GM19324 (cell line): ENCODE results near the gene SIRPB1.
"Not testable (repeated sequence)": the region's sequence is repeated elsewhere in the genome, so short reads cannot be mapped to it uniquely, and the experiment has no call there.

Experiments
- ATAC-seq: cut with Tn5 transposase; IDR thresholded peaks from one replicate; pipeline ENCODE4 v1.9.1; 2021; ENCODE audit warnings: mild to moderate bottlenecking, moderate library complexity; ENCODE audit not compliant: unreplicated experiment, low FRiP score

Gene SIRPB1

DNA sequence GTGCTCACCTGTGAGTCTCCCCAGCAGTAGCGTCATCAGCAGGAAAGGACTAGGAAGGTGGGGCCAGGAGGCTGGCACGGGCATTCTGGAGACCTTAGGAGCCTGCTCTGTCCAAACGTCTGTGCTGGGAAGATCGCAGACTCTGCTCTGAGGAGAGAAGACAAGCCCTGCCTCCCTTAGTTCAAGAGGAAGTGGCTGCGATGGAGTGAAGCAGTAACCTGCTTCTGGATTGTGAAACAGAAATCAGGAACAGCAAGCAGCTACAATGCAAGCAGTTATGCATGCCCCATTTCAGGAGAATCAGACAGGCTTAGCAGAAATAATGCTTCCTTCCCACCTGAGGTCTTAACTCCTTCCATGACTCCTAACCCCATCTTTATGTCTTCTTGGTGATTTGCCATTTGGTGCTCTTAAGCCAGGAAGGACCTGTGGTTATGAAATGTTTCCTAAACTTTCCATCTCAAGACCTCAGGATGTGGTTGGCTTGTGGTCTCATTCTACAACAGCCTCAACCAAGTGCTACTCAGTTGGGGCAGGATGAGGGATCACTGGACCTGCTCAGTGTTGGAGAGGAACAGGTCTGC lies at the start of gene SIRPB1:
Gene SIRPB1, minus strand, starts transcription at position 149 of the 584 bp plus-strand sequence. Its CDS starts 65 bp downstream, at position 84.
- ATAC-seq, result no peak

DNA sequence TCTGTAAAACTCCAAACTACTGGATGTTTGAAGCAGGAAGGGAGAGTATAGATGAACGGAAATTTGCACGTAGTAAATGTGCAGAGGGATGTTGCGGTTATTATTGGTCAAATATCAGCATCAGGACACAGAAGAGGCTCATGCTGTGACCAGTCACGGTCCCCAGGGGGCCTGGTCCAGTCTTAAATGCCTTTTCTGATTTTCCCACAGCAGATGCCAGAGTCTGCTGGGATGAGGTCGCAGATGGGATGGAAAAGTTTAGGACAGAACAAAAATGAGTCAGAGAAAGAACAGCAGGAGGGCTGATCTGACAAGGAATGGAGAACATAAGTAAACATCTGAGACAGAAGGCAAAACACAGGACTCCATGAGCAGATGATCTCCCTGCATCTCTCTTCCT lies 49.5 kb upstream of the SIRPB1 start:
- no peak for ATAC-seq

- ATAC-seq, result no peak
Observed at GRCh38 chr20:1667502-1668085, 47.8 kb upstream of the SIRPB1 start.

GRCh38 chr20:1666802-1667201 lies 47.0 kb upstream of the SIRPB1 start:
- ATAC-seq, result no peak

GRCh38 chr20:1665345-1665744 lies 45.5 kb upstream of the SIRPB1 start:
- no peak for ATAC-seq

DNA sequence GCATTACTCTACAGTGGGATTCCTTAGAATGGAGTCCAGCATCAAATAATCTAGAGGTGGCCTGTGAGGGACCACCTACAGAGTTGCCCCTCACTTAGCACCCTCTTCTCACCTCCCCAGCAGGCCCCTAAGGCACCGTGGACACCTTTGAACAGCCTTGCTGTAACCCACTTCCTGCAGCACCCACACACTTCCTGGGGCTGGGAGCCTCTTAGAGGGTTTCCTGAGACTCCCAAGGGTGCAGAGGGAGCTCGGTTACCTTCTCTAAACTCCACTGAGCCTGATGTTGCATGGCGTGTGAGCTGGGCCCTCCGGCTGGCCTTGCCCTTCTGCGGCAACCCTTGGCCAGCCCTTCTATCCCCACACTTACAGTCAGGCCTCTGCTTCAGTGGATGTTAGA lies 45.1 kb upstream of the SIRPB1 start:
- ATAC-seq, result no peak

GRCh38 chr20:1663917-1664316 lies 44.1 kb upstream of the SIRPB1 start:
- ATAC-seq, result no peak

DNA sequence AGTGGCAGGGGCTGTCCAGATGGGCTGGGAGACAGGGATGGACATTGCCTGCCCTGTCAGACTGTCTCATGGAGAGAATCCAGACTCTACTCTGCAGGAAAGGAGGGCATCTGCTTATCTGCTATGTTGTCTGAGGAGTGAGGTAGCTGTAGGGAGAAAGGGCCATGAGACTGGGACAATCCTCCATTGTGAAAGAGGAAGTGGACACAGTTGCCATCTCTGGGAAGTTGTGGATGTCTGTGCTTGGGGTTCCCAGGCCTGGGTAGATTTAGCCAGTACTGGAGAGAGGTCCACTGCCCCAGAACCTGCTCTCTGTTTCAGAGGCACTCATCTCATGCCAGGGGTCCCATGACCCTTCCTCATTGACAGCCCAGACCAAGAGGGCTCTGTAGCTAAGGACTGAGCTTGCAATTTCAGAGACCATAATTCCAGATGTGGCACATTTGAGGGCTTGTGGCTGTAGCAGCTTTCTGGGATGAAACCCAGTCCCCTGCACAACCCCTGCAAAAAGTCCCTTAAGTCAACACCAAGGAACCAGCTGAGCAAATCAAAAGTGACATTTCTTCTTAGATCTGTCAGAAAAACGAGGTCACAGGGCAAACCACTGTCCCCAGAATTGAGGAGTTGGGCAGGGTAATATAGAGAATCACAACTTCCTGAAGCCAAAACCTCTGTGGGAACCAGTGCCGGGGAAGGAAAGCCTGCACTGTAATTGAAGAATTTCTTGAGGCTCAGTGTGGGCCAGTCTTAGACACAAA lies 41.9 kb upstream of the SIRPB1 start:
- ATAC-seq, result no peak

DNA sequence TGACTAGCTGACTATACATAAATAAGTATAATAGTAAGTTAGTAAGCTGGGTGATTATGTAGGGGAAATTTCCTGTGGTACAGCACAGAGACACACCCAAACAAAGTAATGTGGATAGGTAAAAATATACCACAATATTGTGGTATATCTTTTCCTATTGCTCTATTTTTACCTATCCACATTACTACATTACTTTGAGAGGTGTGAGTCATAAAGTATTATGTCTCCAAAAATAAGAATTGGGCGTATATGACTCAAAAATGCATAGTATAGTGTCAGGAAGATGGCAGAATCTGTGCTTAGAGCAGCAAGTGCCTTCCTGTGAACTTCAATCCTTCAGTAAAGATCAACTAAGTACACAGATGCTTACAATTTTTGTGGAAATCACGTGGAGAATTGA lies 40.4 kb upstream of the SIRPB1 start:
- ATAC-seq, result no peak

- ATAC-seq, result no peak
Observed at GRCh38 chr20:1657556-1658334, 37.9 kb upstream of the SIRPB1 start, which contains the start of gene SIRPG. TSS of gene SIRPG (minus strand) at chr20:1657779. CDS start at chr20:1657714, 65 bp downstream.

DNA sequence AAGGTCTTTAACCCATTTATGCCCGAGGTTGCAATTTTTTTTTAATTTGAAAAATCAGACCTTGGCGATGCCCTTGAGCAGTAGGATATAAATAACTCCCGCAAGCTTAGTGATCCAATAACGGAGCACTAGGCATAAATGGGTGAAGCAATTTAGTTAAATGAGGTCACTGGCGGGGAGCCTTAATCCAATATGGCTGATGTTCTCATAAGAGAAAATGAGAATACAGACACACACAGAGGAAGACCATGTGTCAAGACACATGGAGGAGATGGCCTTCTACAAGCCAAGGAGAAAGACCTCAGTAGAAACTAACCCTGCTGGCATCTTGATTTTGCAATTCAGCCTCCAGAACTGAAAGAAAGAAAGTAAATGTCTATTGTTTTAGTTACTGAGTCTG lies 37.0 kb upstream of the SIRPB1 start:
- ATAC-seq, result no peak

GRCh38 chr20:1654996-1655395 lies 35.2 kb upstream of the SIRPB1 start:
- ATAC-seq, result no peak

- ATAC-seq, result no peak
Observed at GRCh38 chr20:1652960-1653359, 33.2 kb upstream of the SIRPB1 start.

DNA sequence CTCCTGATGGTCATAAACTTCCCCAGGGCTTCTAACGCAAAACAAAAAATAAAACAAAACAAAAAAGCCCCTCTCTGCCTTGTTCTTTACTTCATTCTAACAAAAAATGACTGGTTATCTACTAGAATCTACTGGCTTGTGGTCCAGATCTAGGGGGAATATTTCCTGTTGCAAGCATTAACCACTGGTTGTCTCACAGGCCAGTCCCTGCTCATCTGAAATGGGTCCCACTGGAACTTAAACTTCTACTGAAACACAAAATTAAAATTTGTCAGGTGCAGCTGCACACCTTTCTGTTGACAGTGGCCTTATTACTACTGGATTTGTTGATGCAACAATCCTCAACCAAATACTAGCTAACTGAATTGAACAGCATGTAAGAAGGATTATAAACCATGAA lies 32.3 kb upstream of the SIRPB1 start:
- no peak for ATAC-seq

DNA sequence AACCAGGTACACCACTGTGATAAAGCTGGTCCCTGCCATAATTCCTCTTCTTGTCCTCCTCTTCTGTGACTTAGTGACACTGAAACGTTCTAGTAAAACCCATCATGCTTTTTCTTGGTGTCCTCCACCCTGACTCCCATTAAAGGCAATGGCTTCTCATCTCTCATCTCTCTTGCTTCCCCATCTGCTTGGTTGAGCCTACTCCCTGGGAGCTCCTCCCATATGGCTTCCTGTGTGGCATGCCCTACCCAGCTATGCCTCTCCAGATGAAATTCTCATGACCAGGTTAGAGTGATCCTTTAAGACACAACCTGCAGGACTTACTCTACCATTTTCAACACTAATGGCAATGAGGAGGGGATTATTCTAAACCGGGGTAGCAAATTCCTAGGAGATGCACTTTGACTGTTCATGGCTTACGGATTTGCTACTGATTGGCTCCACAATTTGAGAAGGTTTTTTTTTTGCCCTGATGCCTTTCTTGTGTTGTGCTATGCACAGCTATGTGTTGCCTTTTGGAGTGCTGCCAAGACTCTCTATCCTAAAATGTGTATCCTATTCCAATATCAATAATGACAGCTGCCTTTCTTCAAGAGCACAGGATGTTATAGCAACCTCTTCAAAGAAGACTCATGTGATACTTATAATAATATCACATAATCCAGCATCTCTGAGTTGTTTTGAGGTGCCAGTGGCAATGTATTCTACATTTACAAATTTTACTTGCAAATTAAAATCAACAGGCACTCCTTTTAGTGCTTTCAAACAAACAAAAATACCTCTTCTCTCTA lies 31.7 kb upstream of the SIRPB1 start:
- ATAC-seq, result no peak

DNA sequence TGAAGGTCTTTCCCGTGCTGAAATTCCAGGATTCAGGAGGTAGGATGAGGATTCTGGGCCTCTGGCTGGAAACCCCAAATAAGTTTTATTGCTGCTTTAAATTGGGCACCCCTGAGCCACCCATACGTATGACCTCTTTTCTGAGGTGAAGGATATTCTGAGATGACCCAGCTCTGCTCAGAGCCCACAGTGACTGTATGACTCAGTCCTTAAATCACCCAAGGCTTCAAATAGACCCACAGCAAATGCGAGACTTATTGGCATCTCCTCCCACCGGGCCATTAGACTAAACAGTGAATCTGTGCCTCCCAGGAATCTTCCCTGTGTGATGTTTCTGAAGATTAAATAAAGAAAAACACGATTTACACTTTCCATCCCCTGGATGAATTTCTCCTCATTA lies 28.3 kb upstream of the SIRPB1 start:
- no peak for ATAC-seq

DNA sequence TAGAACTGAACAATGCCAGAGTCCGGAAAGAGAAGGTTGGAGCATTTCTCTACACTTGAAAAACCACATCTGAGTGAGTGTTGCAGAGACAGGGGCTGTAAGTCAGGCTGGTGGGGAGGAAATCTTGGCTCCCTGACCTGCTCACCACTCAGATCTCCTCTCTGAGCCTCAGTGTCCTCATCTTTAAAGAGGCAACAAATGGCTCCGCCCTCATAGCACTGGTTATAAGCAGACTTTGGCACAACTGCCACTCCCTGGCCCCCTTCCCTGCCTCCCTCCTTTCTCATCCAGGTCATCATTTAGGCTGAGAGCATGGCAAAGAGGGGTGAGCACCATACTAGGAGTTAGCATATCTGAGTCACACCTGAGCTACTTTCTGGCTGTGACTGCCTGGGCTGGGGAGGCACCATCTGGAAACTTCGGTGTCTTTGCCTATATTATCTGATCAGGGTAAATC lies 27.2 kb upstream of the SIRPB1 start:
- ATAC-seq, result no peak

DNA sequence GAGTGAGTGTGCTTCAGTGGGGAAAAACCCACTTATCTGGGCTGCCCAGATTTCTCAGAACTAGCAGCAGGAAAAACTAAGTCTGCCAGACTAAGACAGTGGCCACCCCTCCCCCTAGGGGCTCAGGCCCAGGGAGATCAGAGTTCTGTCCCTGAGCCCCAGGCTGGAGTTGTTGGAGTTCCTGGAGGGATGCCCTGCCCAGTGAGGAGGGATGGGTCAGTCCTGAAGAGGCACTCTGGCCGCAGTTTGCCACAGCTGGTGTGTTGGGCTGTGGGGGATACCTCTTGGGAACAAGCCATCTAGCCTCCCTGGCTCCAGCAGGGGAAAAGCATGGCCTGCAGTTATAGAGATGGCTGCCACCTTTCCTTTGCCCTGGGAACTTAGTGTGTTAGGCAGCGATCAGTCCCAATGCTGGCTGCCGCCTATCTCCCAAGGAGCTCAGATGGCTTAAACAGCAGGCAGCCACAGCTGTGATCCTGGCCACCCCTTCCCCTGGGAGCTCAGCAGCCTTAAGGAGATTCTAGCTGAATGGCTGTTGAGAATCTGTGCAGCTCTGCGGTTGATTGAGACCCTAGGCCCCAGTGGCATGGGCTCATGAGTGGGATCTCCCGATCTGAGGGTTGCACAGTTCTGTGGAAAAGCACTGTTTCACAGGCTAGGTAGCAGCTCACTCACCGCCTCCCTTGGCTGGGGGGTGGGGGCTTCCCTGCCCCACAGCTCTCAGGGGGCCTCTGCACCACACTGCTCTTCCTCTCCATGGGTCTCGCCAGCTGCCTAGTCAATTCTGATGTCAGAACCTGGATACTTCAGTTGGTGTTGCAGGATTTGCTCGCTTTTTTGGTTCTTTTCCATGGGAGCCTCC lies 24.5 kb upstream of the SIRPB1 start:
- ATAC-seq, result no peak

DNA sequence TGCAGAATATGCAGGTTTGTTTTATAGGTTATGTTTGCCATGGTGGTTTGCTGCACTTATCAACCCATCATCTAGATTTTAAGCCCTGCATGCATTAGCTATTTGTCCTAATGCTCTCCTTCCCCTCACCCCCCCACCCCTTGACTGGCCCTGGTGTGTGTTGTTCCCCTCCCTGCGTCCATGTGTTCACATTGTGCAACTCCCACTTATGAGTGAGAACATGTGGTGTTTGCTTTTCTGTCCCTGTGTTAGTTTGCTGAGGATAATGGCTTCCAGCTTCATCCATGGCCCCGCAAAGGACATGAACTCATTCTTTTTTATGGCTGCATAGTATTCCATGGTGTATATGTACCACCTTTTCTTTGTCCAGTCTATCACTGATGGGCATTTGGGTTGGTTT lies 18.8 kb upstream of the SIRPB1 start:
- not testable (repeated sequence) for ATAC-seq
